Measurements from ENCODE around the gene FBXO42. TPM values are rescaled to one million over a fixed set of nuclear protein-coding genes. Genes with fewer than 3 reads are reported as not detected.

FBXO42 gene
- total and polyA plus RNA-seq, 9 of the 15 experiments (the other 6 are each of a cell fraction or from before 2014, with no cell fraction given): 7.2 to 24.8 (median 17.4) TPM

GRCh38 chr1:16351994-16352841 is at the start of gene FBXO42 (continued):
- TF ChIP-seq XRCC3 (IDR thresholded peaks at IDR 0.05) (no peak), HMG20A (CRISPR knock-in tag; conservative IDR thresholded peaks at IDR 0.05) (no peak), ZKSCAN8 (CRISPR knock-in tag; IDR thresholded peaks at IDR 0.05) (no peak), FIP1L1 (IDR thresholded peaks at IDR 0.05; ENCODE audit: low read depth, low read length, poor library complexity, severe bottlenecking) (peak; percentile 90), MCM5 (IDR thresholded peaks at IDR 0.05; ENCODE audit: low read depth) (no peak), IRF1 (CRISPR knock-in tag; IDR thresholded peaks at IDR 0.05; ENCODE audit: borderline replicate concordance) (no peak), ARID2 (IDR thresholded peaks at IDR 0.05) (no peak), HDGF (IDR thresholded peaks at IDR 0.05) (0 out of 2 replicates have a peak, but pooled peaks have one; percentile 15), SAFB (IDR thresholded peaks at IDR 0.05; ENCODE audit: borderline replicate concordance, low read depth, low read length) (peak; percentile 72), ZC3H8 (IDR thresholded peaks at IDR 0.05) (no peak), OTX1 (CRISPR knock-in tag; IDR thresholded peaks at IDR 0.05) (0 out of 2 replicates have a peak, but pooled peaks have one; percentile 43), SRSF7 (optimal IDR thresholded peaks at IDR 0.05; ENCODE audit: low read depth, low read length) (no peak), ASH1L (IDR thresholded peaks at IDR 0.05; ENCODE audit: borderline replicate concordance, low read depth, partially characterized antibody) (no peak), ZNF584 (CRISPR knock-in tag; IDR thresholded peaks at IDR 0.05; ENCODE audit: low read depth) (peak; percentile 69; the same call in 1 of the 2 replicates), PML (IDR thresholded peaks at IDR 0.05; ENCODE audit: low read length) (peak; percentile 53; the same call in 1 of the 2 replicates), POLR2AphosphoS5 (IDR thresholded peaks at IDR 0.05; ENCODE audit: control insufficient read depth, insufficient read depth, low read depth, low read length) (peak; percentile 80), HMG20B (CRISPR knock-in tag; IDR thresholded peaks at IDR 0.05) (no peak; the same call in 1 of the 2 replicates), POLR2A (conservative IDR thresholded peaks at IDR 0.05) (peak; percentile 91), EP300 (IDR thresholded peaks at IDR 0.05; ENCODE audit: low read length) (no peak; the same call in none of the 2 replicates), TSHZ1 (CRISPR knock-in tag; IDR thresholded peaks at IDR 0.05) (no peak), MBD2 (IDR thresholded peaks at IDR 0.05; ENCODE audit: borderline replicate concordance, low read depth) (peak; percentile 62; the same call in 1 of the 2 replicates), E2F1 (CRISPR knock-in tag; IDR thresholded peaks at IDR 0.05) (peak; percentile 90)

All from K562 (cell line).